Sigmoid colon (tissue), 4 donors: ENCODE measurements around the gene GEN1.

ENCODE experiments used
- POLR2AphosphoS5 ChIP-seq, 4 donors: sonication (generic); formaldehyde crosslinking; IDR thresholded peaks; one replicate each; pipeline ENCODE4 v1.6.1; 2017; ENCODE audit warnings: antibody characterized with exemption in 4 of 4
- TF ChIP-seq, protein P1 (sequence below), 4 experiments: fragments of 450-650 bp in 3 of 4; fragments of 200-600 bp in 1 of 4; IDR thresholded peaks; one replicate each; pipeline ENCODE4 v1.5.1; 2016 to 2019; ENCODE audit warnings: antibody characterized with exemption in 4 of 4, mild to moderate bottlenecking in 3 of 4, moderate library complexity in 2 of 4

DNA sequence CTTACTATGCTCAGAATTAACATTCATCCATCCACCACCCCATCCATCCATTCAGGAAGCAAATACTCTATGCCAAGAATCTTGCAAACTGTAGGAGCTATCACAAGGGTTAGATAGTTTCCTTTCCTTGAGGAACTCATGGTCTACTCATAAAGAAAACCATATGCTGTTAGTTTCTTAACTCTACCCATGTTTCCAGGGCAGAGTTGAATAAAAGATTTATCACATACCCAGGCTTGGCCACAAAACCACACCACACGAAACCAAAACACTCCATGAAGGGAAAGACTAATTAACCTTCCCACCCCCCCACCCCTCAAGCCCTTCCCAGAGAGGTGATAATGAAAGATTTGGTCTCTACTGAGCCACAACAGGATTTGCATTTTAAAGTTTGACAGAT is 38.6 kb downstream of the GEN1 start:
- TF ChIP-seq, protein P1, sequence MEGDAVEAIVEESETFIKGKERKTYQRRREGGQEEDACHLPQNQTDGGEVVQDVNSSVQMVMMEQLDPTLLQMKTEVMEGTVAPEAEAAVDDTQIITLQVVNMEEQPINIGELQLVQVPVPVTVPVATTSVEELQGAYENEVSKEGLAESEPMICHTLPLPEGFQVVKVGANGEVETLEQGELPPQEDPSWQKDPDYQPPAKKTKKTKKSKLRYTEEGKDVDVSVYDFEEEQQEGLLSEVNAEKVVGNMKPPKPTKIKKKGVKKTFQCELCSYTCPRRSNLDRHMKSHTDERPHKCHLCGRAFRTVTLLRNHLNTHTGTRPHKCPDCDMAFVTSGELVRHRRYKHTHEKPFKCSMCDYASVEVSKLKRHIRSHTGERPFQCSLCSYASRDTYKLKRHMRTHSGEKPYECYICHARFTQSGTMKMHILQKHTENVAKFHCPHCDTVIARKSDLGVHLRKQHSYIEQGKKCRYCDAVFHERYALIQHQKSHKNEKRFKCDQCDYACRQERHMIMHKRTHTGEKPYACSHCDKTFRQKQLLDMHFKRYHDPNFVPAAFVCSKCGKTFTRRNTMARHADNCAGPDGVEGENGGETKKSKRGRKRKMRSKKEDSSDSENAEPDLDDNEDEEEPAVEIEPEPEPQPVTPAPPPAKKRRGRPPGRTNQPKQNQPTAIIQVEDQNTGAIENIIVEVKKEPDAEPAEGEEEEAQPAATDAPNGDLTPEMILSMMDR (IDR thresholded peaks at IDR 0.05): no peak
- no peak for TF ChIP-seq POLR2AphosphoS5 (IDR thresholded peaks at IDR 0.05)
